ENCODE measurements around the gene IQCM.

The IQCM gene

GRCh38 chr4:149785696-149786431, 29.8 kb downstream of the IQCM start:
- H3K27ac ChIP-seq, result no peak overlapping the region
- H3K4me3 ChIP-seq, result no peak overlapping the region

- Histone ChIP-seq H3K4me3 (no peak overlapping the region), H3K27ac (no peak overlapping the region)
Observed at GRCh38 chr4:149784018-149784417, 31.6 kb downstream of the IQCM start.

- no peak overlapping the region for H3K27ac ChIP-seq
- no peak overlapping the region for H3K4me3 ChIP-seq
Observed at GRCh38 chr4:149781150-149781549, 34.5 kb downstream of the IQCM start.

GRCh38 chr4:149768477-149768876, 47.2 kb downstream of the IQCM start:
- Histone ChIP-seq H3K4me3 (no peak overlapping the region), H3K27ac (no peak overlapping the region)

DNA sequence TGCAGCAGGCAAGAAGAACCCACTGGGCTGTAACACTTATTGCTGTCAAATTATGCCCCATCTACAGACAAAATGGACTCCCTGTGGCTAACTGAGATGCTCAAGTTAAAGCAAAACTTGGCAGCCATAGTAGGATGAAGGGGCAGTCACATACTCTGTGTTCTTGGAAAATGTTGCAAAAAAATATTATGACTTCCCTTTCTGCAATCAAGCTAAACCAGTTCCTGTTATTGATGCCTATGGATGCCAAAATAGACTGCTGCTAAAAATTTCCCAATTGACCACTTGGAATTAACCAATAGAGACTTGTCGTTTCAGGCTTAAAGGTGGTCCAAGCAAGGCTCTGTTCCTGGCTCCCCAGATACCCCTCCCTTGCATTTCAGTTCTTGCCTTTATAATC, 49.5 kb downstream of the IQCM start:
- Histone ChIP-seq H3K4me3 (no peak overlapping the region), H3K27ac (no peak overlapping the region)

DNA sequence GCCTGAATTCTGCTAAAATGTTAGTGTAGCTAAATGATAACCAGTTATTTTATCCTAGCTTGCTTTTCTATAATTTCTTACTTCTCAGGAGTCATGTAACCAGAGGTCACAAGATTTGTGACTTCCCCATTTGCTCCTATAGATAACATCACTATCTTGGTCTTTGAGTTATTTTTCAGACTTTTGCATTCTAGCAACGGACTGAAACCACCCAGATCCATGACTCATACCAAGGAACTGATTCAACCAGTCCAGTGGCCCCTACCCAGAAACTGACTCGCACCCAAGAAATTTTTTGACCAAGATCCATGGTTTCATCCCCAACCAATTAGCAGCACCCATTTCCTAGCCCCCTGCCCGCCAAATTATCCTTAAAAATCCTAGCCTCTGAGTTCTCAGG, 50.0 kb downstream of the IQCM start:
- H3K27ac ChIP-seq, result no peak overlapping the region
- H3K4me3 ChIP-seq, result no peak overlapping the region

DNA sequence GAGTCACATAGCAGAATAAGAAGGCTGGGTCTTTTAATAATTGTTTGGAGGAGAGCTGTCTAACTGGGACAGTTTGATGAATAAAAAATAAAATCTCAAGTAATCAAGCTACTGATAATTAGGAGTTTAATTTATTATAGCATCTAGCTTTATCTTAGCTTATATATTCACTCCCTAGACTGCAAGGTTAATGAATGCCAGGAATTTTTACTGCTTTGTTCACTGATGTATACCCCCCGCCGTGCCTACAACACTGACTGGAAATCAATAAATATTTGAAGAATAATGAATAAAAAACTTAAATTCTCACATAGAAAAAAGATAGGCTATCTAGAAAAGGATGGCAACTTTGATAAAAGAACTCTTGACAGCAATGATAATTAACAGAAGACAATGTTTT, 59.7 kb downstream of the IQCM start:
- Histone ChIP-seq H3K27ac (no peak overlapping the region), H3K4me3 (no peak overlapping the region)

- Histone ChIP-seq H3K27ac (no peak overlapping the region), H3K4me3 (no peak overlapping the region)
Observed at GRCh38 chr4:149754526-149754925, 61.1 kb downstream of the IQCM start.

GRCh38 chr4:149752729-149753128, 62.9 kb downstream of the IQCM start:
- Histone ChIP-seq H3K4me3 (no peak overlapping the region), H3K27ac (no peak overlapping the region)

DNA sequence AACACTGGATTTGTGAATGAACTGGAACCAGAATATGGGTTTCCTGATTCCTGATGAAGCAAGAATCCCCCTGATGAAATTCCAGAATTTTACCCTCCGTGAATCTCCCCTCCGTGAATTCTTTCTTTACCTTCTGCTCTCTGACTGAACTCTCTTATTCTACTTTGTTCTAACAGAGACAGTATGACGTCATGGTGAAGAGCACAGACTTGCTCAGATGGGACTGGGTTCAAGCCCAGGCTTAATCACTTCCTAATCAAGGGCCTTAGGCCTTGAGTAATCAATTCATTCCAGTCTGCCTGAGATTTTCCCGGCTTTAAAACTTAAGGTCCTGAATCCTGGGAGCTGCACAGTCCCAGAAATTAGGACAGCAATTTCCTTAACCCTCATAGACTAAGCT, 64.5 kb downstream of the IQCM start:
- H3K27ac ChIP-seq, result no peak overlapping the region
- no peak overlapping the region for H3K4me3 ChIP-seq

- Histone ChIP-seq H3K27ac (no peak overlapping the region), H3K4me3 (no peak overlapping the region)
Observed at GRCh38 chr4:149749784-149750183, 65.9 kb downstream of the IQCM start.

DNA sequence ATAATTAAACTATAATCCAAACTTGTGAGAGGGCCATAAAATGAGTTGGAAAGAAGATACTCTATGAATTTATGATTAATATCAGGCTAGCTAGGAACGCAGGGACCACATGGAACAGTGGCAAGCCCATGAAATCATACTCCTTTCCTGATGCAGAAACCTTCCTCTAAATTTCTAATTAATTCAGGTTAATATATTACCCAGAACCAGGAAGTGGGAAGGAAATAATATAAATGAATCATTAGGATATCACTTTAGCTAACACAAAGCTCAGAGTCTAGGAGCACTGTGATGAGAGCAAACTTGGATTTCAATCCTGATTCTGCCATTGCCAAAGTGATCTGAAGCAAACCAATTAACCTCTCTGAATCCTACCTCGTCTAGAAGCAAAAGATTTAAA, 68.0 kb downstream of the IQCM start:
- Histone ChIP-seq H3K27ac (no peak overlapping the region), H3K4me3 (no peak overlapping the region)

- H3K27ac ChIP-seq, result no peak overlapping the region
- no peak overlapping the region for H3K4me3 ChIP-seq
Observed at GRCh38 chr4:149746276-149746675, 69.4 kb downstream of the IQCM start.

DNA sequence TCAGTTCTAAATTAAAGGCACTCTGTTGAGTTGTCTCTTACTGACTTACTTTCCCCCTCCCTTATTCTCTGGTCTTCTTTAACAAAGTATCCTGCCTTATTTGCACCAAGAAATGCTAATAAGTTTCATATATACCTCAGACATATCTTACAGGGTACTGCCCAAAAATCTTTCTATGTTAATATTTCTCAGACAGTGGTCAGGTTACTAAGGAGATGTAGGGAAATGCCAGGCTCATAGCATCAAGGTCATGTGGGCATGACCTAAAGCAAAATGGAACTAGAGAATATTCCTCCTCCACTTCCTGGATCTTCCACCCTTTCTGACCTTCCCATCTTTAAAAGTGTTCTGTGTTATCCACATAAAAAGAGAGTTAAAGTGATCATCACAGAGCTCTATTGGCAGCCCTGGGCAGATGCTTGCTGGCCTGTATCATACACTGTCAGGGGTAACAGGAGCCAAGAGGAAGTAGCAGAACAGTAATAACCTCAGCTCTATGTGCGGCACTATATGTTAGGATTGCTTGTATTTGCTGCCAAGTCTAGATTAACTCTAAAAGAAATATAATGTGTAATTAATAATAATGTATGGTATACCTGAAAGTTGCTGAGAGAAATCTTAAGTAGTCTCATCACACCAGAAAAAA, 74.3 kb downstream of the IQCM start:
- no peak overlapping the region for H3K4me3 ChIP-seq
- H3K27ac ChIP-seq, result no peak overlapping the region

DNA sequence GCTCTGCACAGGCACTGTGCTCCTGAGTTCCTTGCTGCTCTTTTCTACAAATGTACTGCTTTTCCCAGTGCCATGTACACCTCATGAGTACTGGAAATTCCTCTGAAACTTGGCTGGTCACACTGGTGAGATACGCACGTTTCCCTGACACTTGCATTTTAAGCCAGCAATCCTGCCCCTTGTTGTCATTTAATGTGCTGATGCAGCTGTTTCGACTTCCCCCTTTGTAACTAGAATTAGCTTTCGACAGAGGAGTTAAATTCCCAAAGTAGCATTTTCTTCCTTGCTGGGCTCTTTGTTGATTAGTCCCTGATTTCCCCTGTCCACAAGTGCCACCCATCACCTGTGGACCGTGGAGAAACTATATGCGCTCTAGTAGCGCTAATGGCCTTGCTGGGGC, 77.5 kb downstream of the IQCM start:
- H3K4me3 ChIP-seq, result no peak overlapping the region
- no peak overlapping the region for H3K27ac ChIP-seq

DNA sequence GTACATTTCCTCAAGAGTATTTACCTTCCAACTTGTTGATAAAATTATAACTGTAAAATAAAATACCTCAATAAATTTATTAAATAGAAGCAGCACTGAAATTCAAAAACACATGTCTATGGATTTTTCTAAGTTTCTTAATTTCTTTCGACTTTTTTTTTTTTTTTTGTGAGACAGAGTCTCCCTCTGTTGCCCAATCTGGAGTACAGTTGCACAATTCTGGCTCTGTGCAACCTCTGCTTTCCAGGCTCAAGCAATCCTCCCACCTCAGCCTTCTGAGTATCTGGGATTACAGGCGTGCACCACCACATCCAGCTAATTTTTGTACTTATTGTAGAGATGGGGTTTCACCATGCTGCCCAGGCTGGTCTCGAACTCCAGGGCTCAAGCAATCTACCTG, 79.8 kb downstream of the IQCM start:
- Histone ChIP-seq H3K27ac (no peak overlapping the region), H3K4me3 (no peak overlapping the region)

- H3K4me3 ChIP-seq, result no peak overlapping the region
- H3K27ac ChIP-seq, result no peak overlapping the region
Observed at GRCh38 chr4:149728444-149728843, 87.2 kb downstream of the IQCM start.

DNA sequence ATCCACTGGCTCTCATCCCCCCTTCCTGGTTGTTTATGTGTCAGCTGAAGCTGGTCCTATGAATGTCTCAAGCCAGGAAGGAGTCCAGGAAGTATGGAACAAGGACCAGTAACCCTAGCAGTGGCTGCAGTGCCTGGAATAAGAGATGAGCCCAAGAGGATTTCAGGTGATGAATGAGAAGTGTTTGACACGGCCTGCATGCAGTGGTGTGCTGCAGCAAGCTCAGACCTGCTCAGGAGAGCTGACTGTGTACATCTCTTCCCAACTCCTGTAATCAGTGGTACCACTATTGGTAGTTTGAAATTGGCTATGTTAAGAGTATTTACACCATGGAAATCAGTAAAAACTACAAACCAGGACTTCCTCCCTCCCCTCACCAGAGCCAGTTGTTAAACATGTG, 88.0 kb downstream of the IQCM start:
- no peak overlapping the region for H3K27ac ChIP-seq
- no peak overlapping the region for H3K4me3 ChIP-seq

DNA sequence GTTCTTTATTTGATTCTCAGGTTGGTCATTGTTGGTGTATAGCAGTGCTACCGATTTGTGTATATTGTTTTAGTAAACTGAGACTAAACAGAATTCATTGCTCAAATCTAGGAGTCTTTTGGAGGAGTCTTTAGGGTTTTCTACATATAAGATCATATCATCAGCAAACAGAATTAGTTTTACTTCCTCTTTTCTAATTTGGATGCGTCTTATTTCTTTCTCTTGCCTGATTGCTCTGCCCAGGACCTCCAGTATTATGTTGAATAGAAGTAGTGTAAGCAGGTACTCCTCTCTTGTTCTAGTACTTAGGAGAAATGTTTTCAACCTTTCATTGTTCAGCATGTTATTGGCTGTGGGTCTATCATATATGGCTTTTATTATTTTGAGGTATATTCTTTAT, 92.6 kb downstream of the IQCM start:
- Histone ChIP-seq H3K4me3 (no peak overlapping the region), H3K27ac (no peak overlapping the region)

DNA sequence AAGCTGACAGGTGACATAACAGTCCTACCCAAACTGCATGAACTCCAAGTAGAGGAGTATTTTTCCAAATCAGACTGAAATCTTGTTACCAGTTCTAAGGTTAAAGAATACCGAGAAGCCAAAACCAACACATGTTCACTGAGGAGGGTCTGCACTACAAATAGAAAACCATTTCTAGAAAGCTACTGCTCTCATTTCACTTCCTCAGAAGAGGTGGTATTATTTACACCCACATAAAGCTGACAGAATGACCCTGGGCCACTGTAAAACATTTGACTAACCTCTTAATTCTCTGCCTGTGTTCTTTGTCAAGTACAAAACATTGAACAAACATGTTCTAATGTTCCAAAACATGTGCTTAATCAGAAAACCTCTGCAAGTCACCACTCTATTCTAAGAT, 95.8 kb downstream of the IQCM start:
- Histone ChIP-seq H3K27ac (no peak overlapping the region), H3K4me3 (no peak overlapping the region)

DNA sequence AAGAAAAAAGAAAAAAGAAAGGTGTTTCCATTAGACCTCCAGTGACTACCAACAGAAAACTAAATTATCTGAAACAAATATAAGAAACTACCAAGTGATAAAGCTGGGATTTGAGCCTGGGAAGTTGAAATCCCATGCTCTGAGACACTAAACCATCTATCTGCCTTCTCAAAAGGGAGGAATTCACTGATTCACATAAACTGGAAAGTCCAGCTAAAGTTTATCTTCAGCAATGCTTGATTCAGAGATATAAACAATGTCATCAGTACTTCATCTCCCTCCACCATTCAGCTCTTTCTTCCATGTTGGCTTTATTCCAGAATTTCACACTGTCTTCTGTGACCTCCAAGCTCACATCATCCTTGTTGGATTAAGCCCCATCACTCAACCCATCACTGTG, 96.3 kb downstream of the IQCM start:
- no peak overlapping the region for H3K27ac ChIP-seq
- no peak overlapping the region for H3K4me3 ChIP-seq

DNA sequence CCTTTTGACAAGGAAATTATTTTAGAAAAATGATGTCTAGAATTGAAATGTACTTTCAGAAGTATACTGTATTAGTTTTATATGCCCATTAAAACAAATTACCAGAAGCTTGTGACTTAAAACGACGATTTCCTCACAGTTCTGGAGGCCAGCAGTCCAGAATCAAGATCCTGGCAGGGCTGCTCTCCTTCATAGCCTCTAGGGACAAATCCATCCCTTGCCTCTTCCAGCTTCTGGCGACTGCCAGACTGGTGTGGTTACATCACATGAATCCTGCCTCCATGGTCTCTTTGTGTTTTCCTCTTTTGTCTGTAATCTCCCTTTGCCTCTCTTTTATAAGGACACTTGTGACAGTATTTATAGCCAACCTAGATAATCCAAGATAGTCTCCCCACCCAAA, 97.1 kb downstream of the IQCM start:
- Histone ChIP-seq H3K4me3 (no peak overlapping the region), H3K27ac (no peak overlapping the region)
